HT-29 (cell line): Measurements from ENCODE around the gene RINL. TPM values are rescaled to one million over a fixed set of nuclear protein-coding genes. Genes with fewer than 3 reads are reported as not detected.
A peak's percentile ranks its signal among the peaks of the same experiment; 100 is the strongest.
"Not testable (repeated sequence)": the region's sequence is repeated elsewhere in the genome, so short reads cannot be mapped to it uniquely, and the experiment has no call there.

ENCODE experiments used
- DNase-seq: peaks from one replicate; pipeline ENCODE4 v3.0.0-alpha.2; 2015; ENCODE audit warnings: low spot score
- total RNA-seq: library from RNA; depleted of rRNA; stranded (reverse); fragments of >200 nt; shearing (Covaris generic); gene quantifications from 2 replicates; pipeline ENCODE4 v1.2.3, GENCODE V29; 2014; rRNA removed

The RINL gene
- total RNA-seq, 1 experiment from 2014 or later = 13.1 TPM

DNA sequence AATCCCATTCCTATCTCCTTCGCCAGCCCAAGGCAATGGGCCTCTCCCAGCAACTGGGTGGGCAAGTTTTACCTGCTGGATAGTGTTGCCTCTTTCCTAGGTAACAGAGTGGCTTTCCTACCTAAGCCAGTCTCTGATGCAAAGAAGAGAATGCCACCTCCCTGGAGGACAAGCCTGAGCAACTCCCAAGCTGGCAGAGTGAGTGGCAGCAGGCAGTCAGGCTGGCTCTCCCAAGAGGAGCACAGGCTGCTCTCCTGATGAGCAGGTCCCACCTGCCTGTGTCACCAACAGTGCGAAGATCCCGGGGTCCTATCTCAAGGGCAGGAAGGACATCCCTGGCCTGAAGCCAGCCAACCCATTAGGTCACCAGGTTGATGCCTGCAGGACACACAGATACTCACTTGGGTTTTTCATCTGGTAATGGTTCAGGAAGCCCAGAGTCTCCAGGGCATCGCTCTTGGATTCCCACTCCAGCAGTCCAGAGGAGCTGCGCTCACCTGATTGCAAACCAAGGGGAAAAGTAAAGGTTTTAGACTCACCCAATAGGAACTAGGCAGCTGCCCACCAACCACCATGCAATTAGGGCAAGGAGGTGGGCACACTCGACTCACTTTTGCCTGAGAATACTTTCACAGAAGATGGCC, 41.0 kb downstream of the RINL start:
- no peak for DNase-seq

DNA sequence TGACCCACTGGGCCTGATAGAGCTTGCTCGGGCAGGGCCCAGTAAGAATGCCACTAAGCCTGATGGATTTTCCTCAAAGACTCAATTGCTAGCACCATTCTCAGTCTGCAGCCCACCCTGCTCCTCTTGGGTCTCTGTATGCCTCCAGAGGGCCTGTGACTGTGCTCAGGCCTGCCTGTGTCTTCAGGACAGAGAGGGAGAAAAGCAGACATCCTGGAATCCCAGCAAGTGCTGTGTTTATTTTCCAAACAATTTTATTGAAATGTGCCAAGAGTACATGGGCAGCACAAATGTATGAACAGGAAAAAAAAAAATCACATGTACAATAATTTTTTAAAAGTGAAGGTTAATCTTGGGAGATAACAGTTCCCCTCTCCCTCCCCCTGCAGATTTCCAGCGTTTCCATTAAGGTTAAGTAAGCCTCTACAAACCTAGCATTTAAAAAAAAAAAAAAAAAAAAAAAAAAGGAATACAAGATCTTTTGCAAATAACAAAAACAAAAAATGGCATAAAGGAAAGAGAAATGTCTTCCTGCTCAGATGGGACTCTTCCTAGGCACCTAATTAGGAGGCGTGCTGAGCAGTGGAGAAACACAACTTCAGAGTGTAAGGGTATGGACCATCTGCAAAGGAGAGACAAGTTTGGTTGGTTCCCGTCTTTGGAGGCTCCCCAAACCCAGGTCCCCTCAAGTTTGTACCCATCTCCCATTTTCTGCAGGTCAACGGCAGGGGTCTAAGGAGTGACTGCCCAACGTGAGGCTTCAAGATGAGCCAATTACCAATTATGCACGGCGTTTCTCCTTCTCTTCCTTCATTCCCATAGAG, 41.7 kb downstream of the RINL start:
- DNase-seq = no peak

DNA sequence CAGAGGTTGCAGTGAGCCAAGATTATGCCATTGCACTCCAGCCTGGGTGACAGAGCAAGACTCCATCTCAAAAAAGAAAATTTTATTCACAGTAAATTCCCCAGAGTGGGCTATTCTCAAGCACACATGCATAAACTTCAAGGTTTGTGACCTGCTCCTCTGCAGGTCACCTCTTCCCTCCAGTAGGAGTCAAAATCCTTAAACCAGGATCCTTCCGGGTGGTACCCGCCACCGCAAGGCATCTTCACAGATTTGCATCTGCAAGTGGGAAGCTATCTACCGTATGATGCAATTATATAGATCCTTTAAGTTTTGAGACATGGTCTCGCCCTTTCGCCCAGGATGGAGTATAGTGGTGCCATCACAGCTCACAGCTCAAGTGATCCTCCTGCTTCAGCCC, 43.5 kb downstream of the RINL start:
- DNase-seq = no peak

DNA sequence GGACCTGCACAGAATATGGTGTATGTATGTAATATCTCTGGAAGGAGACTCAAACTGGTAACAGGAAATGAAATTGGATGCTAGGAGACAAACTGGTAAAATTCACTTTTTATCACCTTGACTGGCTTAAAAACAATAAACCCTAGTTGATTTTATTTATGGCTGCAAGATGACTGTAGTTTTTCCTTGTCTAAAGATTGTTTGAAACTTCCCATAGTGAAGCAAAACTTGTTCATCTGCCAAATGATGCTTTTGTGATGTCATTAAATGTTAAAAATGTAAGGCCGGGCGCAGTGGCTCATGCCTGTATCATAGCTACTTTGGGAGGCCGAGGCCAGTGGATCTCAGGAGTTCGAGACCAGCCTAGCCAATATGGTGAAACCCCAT, 44.0 kb downstream of the RINL start:
- DNase-seq = no peak

DNA sequence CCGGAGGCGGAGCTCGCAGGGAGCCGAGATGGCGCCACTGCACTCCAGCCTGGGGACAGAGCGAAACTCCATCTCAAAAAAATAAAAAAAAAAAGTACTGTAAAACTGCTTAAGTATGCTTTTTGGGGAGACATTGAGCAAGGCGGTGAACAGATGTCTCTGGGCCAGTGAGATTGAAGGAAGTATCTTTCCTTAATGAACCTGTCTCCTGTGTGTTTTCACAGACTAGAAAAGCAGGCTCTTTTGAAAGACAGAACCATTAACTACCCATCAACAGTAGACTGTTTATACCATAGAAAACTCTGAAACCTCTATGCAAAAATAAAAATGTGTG, 45.0 kb downstream of the RINL start:
- no peak for DNase-seq

DNA sequence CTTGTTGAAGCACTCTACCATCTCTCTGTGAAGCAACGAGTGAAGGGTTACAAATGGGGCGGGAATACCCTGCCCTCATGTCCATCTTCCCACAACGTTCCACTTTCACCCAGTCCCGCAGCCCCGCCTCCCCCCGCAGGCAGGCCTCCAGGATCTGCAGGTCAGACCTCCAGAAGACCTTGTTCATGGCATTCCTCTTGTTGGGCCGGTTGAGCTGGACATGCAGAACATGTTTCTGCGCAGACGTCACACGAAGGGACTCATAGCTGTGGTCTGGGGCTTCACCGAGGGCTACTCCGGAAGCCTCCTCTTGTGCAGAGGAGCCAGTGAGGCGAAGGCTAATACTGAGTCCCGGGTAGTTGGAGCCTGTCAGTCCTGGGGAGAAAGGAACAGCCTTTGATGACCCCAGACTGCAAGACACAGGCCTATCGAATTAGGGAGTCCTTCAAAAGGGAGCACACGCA, 46.9 kb downstream of the RINL start:
- DNase-seq = peak; percentile 96

DNA sequence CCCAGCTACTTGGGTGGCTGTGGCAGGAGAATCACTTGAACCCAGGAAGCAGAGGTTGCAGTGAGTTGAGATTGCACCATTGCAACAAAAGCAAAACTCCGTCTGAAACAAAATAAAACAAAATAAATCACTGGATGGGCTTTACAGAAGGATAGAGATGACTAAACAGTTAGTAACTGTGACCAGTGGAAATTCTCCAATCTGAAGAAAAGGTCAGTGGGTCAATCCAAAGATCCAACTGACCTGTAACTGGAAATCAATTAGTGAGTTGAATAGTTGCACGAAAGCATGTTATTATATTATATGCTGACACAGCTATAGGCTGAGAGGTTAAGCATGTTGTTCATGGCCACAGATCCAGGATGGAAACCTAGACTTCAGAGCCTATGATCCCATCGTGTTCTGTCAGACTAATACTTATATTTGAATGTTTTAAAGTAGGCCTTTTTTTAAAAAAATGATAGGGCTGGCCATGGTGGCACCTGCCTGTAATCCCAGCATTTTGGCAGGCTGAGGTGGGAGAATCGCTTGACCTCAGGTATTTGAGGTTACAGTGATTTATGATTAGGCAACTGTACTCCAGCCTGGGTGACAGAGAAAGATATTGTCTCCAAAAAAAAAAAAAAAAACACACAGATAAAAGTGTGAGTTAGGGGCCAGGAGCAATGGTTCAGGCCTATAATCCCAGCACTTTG, 47.9 kb downstream of the RINL start:
- DNase-seq = no peak

DNA sequence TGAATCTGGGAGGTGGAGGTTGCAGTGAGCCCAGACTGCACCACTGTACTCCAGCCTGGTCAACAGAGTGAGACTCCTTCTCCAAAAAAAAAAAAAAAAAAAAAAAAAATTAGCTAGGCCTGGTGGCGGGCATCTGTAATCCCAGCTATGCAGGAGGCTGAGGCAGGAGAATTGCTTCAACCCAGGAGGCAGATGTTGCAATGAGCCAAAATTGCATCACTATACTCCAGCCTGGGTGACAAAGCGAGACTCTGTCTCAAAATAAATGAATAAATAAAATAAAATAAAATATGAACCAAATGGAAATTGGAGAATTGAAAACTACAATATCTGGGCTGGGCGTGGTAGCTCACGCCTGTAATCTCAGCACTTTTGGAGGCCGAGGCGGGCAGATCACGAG, 48.9 kb downstream of the RINL start:
- not testable (repeated sequence) for DNase-seq

DNA sequence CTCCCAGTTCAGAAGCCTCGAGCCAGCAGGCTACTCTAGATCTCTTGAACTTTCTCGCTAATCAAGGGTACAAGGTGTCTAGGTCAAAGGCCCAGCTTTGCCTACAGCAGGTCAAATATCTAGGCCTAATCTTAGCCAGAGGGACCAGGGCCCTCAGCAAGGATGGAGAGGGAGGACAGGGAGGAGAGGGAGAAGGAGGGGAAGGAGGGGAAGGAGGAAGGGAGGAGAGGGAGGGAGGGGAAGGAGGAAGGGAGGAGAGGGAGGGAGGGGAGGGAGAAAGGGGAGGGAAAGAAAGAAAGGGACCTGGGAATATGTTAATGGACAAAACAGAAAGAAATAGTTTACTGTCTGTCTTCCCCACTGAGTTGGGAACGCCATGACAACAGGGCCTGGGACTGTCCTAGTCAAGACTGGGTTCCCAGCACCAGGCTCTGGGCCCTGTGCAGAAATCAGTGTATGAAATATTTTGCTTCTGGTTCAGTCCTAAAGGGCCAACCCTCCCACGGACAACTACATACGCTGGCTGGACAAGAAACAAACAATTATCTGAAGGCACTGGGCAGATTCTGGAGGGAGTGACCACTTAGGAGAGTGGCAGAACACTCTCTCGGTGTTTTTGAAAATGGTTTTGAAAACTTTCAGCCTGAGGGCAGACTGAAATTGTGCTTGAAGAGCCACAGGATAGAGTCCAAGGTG, 51.1 kb downstream of the RINL start:
- no peak for DNase-seq

DNA sequence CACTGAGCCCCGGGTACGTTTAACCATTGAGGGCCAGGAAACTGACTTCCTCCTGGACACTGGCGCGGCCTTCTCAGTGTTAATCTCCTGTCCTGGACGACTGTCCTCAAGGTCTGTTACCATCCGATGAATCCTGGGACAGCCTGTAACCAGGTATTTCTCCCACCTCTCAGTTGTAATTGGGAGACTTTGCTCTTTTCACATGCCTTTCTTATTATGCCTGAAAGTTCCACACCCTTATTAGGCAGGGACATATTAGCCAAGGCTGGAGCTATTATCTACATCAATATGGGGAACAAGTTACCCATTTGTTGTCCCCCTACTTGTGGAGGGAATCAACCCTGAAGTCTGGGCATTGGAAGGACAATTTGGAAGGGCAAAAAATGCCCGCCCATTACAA, 52.1 kb downstream of the RINL start:
- not testable (repeated sequence) for DNase-seq

DNA sequence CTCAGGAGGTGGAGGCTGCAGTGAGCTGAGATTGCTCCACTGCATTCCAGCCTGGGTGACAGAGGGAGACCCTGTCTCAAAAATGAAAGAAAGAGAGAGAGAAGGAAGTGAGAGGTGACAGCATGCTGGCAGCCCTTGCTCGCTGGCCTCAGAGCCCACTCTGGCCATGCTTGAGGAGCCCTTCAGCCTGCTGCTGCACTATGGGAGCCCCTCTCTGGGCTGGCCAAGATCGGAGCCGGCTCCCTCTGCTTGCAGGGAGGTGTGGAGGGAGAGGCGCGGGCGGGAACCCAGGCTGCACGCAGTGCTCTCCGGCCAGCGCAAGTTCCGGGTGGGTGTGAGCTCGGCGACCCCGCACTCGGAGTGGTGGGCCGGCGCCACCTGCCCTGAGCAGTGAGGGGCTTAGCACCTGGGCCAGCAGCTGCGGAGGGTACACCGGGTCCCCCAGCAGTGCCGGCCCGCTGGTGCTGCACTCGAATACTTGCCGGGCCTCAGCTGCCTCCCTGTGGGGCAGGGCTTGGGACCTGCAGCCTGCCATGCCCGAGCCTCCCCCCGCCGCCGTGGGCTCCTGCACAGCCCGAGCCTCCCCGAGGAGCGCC, 56.7 kb downstream of the RINL start:
- DNase-seq = not testable (repeated sequence)

DNA sequence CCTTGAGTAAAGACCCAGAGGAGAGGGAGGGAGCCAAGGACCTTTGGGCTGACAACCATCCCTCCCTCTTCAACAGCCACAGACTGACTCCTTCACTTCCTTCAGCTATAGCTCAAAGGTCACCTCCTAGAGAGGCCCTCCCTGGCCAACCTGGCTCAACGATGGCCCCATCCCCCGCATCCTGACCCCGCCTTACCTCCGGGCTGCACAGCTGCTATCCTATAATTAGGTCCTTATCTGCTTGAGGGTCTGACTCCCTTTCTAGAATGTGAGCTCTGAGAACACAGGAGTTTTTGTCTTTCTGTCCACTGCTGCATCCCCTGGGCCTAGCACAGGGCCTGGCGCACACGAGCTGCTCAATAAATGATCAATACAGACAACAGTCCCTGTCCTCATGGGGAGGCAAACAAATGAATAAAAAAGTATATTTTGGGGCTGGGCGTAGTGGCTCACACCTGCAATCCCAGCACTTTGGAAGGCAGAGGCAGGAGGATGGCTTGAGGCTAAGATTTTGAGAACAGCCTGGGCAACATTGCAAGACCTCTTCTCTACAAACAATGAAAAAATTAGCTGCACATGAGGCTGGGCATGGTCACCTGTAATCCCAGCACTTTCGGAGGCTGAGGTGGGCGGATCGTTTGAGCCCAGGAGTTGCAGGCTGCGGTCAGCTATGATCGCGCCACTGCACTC, 58.7 kb downstream of the RINL start:
- DNase-seq = peak; percentile 74

Other genes starting within 250 kb of the RINL start
- gene ACTN4, start 230.6 kb downstream of the RINL start, total RNA-seq = 1,009 and 1,083 TPM in 2 replicates
- 50.6 and 53.9 TPM in 2 replicates for gene CAPN12, start 133.8 kb downstream of the RINL start, total RNA-seq
- gene LGALS7, start 104.8 kb downstream of the RINL start, total RNA-seq = 1.5 TPM in 1 of 2 replicates, not detected in the other
- 6.0 TPM in 1 of 2 replicates, not detected in the other for gene LGALS7B, start 89.1 kb downstream of the RINL start, total RNA-seq
- gene LGALS4, start 65.3 kb downstream of the RINL start, total RNA-seq = 959 and 1,005 TPM in 2 replicates
- 252 and 285 TPM in 2 replicates for gene ECH1, start 46.5 kb downstream of the RINL start, total RNA-seq
- 389 and 434 TPM in 2 replicates for gene HNRNPL, start 28.3 kb downstream of the RINL start, total RNA-seq
- 69.8 and 86.7 TPM in 2 replicates for gene SIRT2, start 21.3 kb upstream of the RINL start, total RNA-seq
- gene NFKBIB, start 21.7 kb upstream of the RINL start, total RNA-seq = 101 and 106 TPM in 2 replicates
- 0.16 TPM in 1 of 2 replicates, not detected in the other for gene CCER2, start 33.9 kb upstream of the RINL start, total RNA-seq
- 100 and 110 TPM in 2 replicates for gene SARS2, start 52.5 kb upstream of the RINL start, total RNA-seq
- gene MRPS12, start 52.7 kb upstream of the RINL start, total RNA-seq = 350 and 367 TPM in 2 replicates
- not detected in 2 replicates for gene FBXO17, start 97.5 kb upstream of the RINL start, total RNA-seq
- gene FBXO27, start 154.3 kb upstream of the RINL start, total RNA-seq = not detected in 2 replicates
- gene ACP7, start 206.1 kb upstream of the RINL start, total RNA-seq = not detected in 2 replicates
- 42.3 and 46.5 TPM in 2 replicates for gene PAK4, start 247.5 kb upstream of the RINL start, total RNA-seq